Liver (tissue), 3 donors: ENCODE data around the gene GSPT1.

ENCODE experiments used
- CTCF ChIP-seq: fragments of 150-350 bp; IDR thresholded peaks from 2 replicates; pipeline ENCODE4 v1.5.1; 2017; ENCODE audit warnings: improper control_type of control experiment, low read depth, low read length; ENCODE audit not compliant: missing input control
- FOXA1 ChIP-seq: IDR thresholded peaks from 2 replicates; pipeline ENCODE4 v1.6.1; 2016; ENCODE audit warnings: antibody characterized with exemption
- HNF4G ChIP-seq: IDR thresholded peaks from 2 replicates; pipeline ENCODE4 v1.6.1; 2016; ENCODE audit warnings: antibody characterized with exemption
- MAX ChIP-seq: IDR thresholded peaks from 2 replicates; pipeline ENCODE4 v1.6.1; 2016; ENCODE audit warnings: antibody characterized with exemption
- RAD21 ChIP-seq, 2 donors: IDR thresholded peaks; 2 replicates each; pipeline ENCODE4 v1.6.1; 2016; ENCODE audit warnings: antibody characterized with exemption in 2 of 2, mild to moderate bottlenecking in 2 of 2
- RXRA ChIP-seq, 2 donors: IDR thresholded peaks; 2 replicates each; pipeline ENCODE4 v1.6.1; 2017 to 2018; ENCODE audit warnings: antibody characterized with exemption in 2 of 2, mild to moderate bottlenecking in 1 of 2
- SP1 ChIP-seq: IDR thresholded peaks from 2 replicates; pipeline ENCODE4 v1.6.1; 2018; ENCODE audit warnings: antibody characterized with exemption, mild to moderate bottlenecking
- ZBTB33 ChIP-seq: IDR thresholded peaks from 2 replicates; pipeline ENCODE4 v1.6.1; 2016; ENCODE audit warnings: antibody characterized with exemption
- TF ChIP-seq, protein P1 (sequence below): IDR thresholded peaks from 2 replicates; pipeline ENCODE4 v1.6.1; 2016; ENCODE audit warnings: antibody characterized with exemption, mild to moderate bottlenecking
- donor health status: healthy.
- donor health status: healthy.

DNA sequence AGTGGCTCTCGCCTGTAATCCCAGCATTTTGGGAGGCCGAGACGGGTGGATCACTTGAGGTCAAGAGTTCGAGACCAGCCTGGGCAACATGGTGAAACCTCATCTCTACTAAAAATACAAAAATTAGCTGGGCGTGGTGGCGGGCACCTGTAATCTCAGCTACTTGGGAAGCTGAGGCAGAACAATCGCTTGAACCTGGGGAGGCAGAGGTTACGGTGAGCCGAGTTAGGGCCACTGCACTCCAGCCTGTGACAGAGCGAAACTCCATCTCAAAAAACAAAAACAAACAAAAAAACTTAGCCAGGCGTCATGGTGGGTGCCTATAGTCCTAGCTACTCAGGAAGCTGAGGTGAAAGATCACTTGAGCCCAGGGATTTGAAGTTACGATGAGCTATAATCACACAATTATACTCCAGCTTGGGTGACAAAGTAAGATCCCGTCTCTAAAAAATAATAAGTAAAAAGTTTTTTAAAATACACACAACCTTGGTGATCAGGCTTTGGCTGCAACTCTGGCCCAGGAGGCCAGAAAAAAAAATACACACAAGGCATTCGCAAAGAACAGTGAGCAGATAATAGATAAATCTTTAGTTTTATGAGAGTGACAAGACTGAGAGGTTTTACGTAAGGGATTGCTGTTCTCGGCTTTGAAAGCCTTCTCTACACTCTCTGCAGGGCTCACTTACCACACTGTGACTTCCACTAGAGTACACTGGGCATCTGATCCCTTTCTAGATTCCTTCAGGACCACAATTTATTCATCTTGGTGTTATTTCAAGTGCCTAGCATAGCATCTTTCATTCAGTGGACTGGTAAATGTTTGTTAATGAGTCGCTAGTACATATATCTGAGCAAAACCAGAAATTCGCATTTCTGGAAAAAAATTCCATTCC is 5.9 kb downstream of the GSPT1 start:
- no peak for TF ChIP-seq HNF4G
- no peak for TF ChIP-seq RXRA (IDR thresholded peaks at IDR 0.05)
- no peak for TF ChIP-seq MAX
- TF ChIP-seq RAD21 (IDR thresholded peaks at IDR 0.05), result no peak
- TF ChIP-seq CTCF, result no peak
- TF ChIP-seq, protein P1, sequence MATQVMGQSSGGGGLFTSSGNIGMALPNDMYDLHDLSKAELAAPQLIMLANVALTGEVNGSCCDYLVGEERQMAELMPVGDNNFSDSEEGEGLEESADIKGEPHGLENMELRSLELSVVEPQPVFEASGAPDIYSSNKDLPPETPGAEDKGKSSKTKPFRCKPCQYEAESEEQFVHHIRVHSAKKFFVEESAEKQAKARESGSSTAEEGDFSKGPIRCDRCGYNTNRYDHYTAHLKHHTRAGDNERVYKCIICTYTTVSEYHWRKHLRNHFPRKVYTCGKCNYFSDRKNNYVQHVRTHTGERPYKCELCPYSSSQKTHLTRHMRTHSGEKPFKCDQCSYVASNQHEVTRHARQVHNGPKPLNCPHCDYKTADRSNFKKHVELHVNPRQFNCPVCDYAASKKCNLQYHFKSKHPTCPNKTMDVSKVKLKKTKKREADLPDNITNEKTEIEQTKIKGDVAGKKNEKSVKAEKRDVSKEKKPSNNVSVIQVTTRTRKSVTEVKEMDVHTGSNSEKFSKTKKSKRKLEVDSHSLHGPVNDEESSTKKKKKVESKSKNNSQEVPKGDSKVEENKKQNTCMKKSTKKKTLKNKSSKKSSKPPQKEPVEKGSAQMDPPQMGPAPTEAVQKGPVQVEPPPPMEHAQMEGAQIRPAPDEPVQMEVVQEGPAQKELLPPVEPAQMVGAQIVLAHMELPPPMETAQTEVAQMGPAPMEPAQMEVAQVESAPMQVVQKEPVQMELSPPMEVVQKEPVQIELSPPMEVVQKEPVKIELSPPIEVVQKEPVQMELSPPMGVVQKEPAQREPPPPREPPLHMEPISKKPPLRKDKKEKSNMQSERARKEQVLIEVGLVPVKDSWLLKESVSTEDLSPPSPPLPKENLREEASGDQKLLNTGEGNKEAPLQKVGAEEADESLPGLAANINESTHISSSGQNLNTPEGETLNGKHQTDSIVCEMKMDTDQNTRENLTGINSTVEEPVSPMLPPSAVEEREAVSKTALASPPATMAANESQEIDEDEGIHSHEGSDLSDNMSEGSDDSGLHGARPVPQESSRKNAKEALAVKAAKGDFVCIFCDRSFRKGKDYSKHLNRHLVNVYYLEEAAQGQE, result no peak
- no peak for TF ChIP-seq SP1
- no peak for TF ChIP-seq FOXA1
- TF ChIP-seq ZBTB33, result no peak
